Mucosa of descending colon (tissue), 3 donors: ENCODE results near the gene C14orf119. TPM values are rescaled to one million over a fixed set of nuclear protein-coding genes. Genes with fewer than 3 reads are reported as not detected.

Experiments
- ATAC-seq: fragments of 200-7000 bp; cut with Tn5 transposase; one replicate; pipeline ENCODE4 v1.9.1; 2020; ENCODE audit warnings: mild to moderate bottlenecking, moderate library complexity
- DNase-seq, 3 donors: peaks; one replicate each; pipeline ENCODE4 v3.0.0-alpha.2; 2020
- H3K36me3 ChIP-seq: fragments of 200-600 bp; one replicate; pipeline ENCODE4 v1.8.0; 2021; ENCODE audit warnings: low read depth, mild to moderate bottlenecking
- H3K4me1 ChIP-seq: fragments of 200-600 bp; one replicate; pipeline ENCODE4 v1.8.0; 2021; ENCODE audit warnings: low read depth, mild to moderate bottlenecking
- H3K4me3 ChIP-seq: fragments of 200-600 bp; one replicate; pipeline ENCODE4 v1.8.0; 2021; ENCODE audit warnings: mild to moderate bottlenecking
- H3K9me3 ChIP-seq: fragments of 200-600 bp; one replicate; pipeline ENCODE4 v1.8.0; 2021; ENCODE audit warnings: mild to moderate bottlenecking
- intact Hi-C, 2 donors: fragments of 100-400 bp; cut with DNase I in 1 of 2; cut with micrococcal nuclease in 1 of 2; formaldehyde crosslinking; loops; one replicate each; pipeline versions ENCODE4 v1.11.0 to v1.11.1; 2022; cut with DNase I, micrococcal nuclease
- total RNA-seq, 3 donors: library from RNA; stranded (reverse); fragmentation: NEBNext Ultra II Directional in 2 of 3; extraction: Animal tissue kit (Norgen Biotek cat#: 25700) in 2 of 3; gene quantifications; one replicate each; pipeline versions ENCODE4 v1.2.1 to v1.2.4, GENCODE V29; 2021 to 2023
- TF ChIP-seq, protein P1 (sequence below): fragments of 200-600 bp; IDR thresholded peaks from one replicate; pipeline ENCODE4 v1.8.0; 2022; ENCODE audit warnings: antibody characterized with exemption, mild to moderate bottlenecking
- donor health status: DM: no; HTN: no; CAD: no; lungs with moderate emphysema.
- donor health status: DM: no; HTN: no; CAD: no.
- donor health status: DM: no; HTN: yes; CAD: no.

The C14orf119 gene
- total RNA-seq, 3 donors from 2014 or later, result 46.6 to 48.3 (median 48.0) TPM

DNA sequence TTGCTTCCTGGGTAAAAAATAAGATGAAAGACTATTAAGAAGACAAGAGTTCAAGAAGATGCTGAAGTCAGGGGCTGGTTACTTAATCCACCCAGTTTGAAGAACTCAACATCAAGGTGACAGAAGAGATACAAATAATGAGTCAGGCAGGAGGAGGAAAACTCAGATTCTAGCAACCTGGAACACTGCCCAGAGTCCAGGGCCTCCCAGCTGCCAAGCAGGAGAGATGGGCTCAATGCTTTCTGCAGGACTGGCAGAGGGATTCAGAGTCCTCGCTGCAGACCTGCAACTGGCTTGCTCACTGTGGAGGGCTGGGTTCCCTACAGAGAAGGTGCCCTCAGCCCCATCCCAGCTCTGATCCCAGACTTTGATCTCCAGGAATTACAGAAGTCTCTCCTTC lies 52.4 kb downstream of the C14orf119 start:
- TF ChIP-seq, protein P1, sequence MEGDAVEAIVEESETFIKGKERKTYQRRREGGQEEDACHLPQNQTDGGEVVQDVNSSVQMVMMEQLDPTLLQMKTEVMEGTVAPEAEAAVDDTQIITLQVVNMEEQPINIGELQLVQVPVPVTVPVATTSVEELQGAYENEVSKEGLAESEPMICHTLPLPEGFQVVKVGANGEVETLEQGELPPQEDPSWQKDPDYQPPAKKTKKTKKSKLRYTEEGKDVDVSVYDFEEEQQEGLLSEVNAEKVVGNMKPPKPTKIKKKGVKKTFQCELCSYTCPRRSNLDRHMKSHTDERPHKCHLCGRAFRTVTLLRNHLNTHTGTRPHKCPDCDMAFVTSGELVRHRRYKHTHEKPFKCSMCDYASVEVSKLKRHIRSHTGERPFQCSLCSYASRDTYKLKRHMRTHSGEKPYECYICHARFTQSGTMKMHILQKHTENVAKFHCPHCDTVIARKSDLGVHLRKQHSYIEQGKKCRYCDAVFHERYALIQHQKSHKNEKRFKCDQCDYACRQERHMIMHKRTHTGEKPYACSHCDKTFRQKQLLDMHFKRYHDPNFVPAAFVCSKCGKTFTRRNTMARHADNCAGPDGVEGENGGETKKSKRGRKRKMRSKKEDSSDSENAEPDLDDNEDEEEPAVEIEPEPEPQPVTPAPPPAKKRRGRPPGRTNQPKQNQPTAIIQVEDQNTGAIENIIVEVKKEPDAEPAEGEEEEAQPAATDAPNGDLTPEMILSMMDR, result no peak
- Histone ChIP-seq H3K4me3 (no peak overlapping the region), H3K9me3 (no peaks in the 10 kb centered on the region), H3K4me1 (no peaks in the 10 kb centered on the region), H3K36me3 (no peaks in the 10 kb centered on the region)
- ATAC-seq, result no peak
- intact Hi-C loops, result no loop called here
- no peak for DNase-seq

GRCh38 chr14:23148591-23149249 lies 53.4 kb downstream of the C14orf119 start:
- ATAC-seq (no peak), DNase-seq (no peak)
- intact Hi-C loops, result no loop called here
- TF ChIP-seq, protein P1, result no peak
- Histone ChIP-seq H3K4me3 (no peak overlapping the region), H3K4me1 (no peaks in the 10 kb centered on the region), H3K9me3 (no peaks in the 10 kb centered on the region), H3K36me3 (no peaks in the 10 kb centered on the region)

DNA sequence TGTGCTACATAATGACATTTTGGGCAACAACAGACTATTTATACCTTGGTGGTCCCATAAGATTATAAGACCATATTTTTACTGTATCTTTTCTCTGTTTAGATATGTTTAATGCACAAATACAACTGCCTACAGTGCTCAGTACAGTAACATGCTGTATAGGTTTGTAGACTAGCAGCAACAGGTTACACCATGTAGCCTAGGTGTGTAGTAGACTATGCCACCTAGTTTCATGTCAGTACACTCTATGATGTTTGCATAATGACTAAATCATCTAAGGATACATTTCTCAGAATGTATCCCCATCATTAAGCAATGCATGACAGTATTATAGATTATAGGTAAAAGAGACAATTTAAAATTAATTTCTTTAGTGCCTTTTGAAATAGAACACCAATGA lies 54.4 kb downstream of the C14orf119 start:
- ATAC-seq, result no peak
- no peak overlapping the region for H3K4me3 ChIP-seq
- no peaks in the 10 kb centered on the region for H3K36me3 ChIP-seq
- H3K4me1 ChIP-seq, result no peaks in the 10 kb centered on the region
- no peaks in the 10 kb centered on the region for H3K9me3 ChIP-seq
- TF ChIP-seq, protein P1, result no peak
- intact Hi-C loops, result no loop called here
- no peak for DNase-seq

Other genes with a start within 250 kb of the C14orf119 start
- gene LRP10, start 223.8 kb upstream of the C14orf119 start, total RNA-seq, result 100 to 1,000 TPM; 218 to 276 (median 245) TPM
- gene REM2, start 212.3 kb upstream of the C14orf119 start, total RNA-seq, result under 1 TPM; 0.35 to 0.66 (median 0.51) TPM
- 10 to 100 TPM; 74.1 to 97.9 (median 75.3) TPM for gene RBM23, start 176.4 kb upstream of the C14orf119 start, total RNA-seq
- gene PRMT5, start 166.1 kb upstream of the C14orf119 start, total RNA-seq, result 10 to 100 TPM; 47.7 to 55.1 (median 50.2) TPM
- 10 to 100 TPM; 34.0 to 42.8 (median 41.4) TPM for gene HAUS4, start 138.4 kb upstream of the C14orf119 start, total RNA-seq
- 1 to 10 TPM; 1.5 to 4.7 (median 2.3) TPM for gene AJUBA, start 113.0 kb upstream of the C14orf119 start, total RNA-seq
- 10 to 100 TPM; 11.0 to 16.3 (median 11.8) TPM for gene C14orf93, start 85.4 kb upstream of the C14orf119 start, total RNA-seq
- gene PSMB5, start 60.6 kb upstream of the C14orf119 start, total RNA-seq, result 10 to 100 TPM; 54.4 to 94.3 (median 92.5) TPM
- gene PSMB11, start 53.3 kb upstream of the C14orf119 start, total RNA-seq, result not detected
- 1 to 10 TPM; 2.7 to 4.8 (median 4.4) TPM for gene CDH24, start 38.0 kb upstream of the C14orf119 start, total RNA-seq
- gene ACIN1, start 369 bp upstream of the C14orf119 start, total RNA-seq, result 100 to 1,000 TPM; 143 to 172 (median 170) TPM
- gene CIROP, start 9.5 kb downstream of the C14orf119 start, total RNA-seq, result under 1 TPM in 1 of 3 donors, not detected in 2; 0.13 TPM
- not detected for gene CEBPE, start 23.8 kb downstream of the C14orf119 start, total RNA-seq
- 10 to 100 TPM; 16.0 to 26.4 (median 22.0) TPM for gene SLC7A8, start 88.2 kb downstream of the C14orf119 start, total RNA-seq
- not detected for gene RNF212B, start 142.4 kb downstream of the C14orf119 start, total RNA-seq
- gene HOMEZ, start 190.6 kb downstream of the C14orf119 start, total RNA-seq, result 10 to 100 TPM; 15.3 to 18.3 (median 17.3) TPM
- gene PPP1R3E, start 207.4 kb downstream of the C14orf119 start, total RNA-seq, result 10 to 100 TPM; 16.2 to 17.3 (median 17.1) TPM
- gene BCL2L2, start 211.3 kb downstream of the C14orf119 start, total RNA-seq, result 100 to 1,000 TPM in 1 of 3 donors, 10 to 100 TPM in 2; 40.6 to 116 (median 41.4) TPM
- gene PABPN1, start 226.0 kb downstream of the C14orf119 start, total RNA-seq, result 100 to 1,000 TPM; 157 to 185 (median 157) TPM